Loucy (cell line): ENCODE measurements around the gene ARHGEF39.
"Not testable (repeated sequence)": the region's sequence is repeated elsewhere in the genome, so short reads cannot be mapped to it uniquely, and the experiment has no call there.

ENCODE experiments used
- CTCF ChIP-seq: fragments of 200-600 bp; sonication (generic); conservative IDR thresholded peaks from 2 replicates; pipeline ENCODE4 v1.5.1; 2014; ENCODE audit warnings: mild to moderate bottlenecking, antibody characterized with exemption, low read length
- EZH2phosphoT487 ChIP-seq: fragments of 200-600 bp; IDR thresholded peaks from 2 replicates; pipeline ENCODE4 v1.6.1; 2018; ENCODE audit warnings: antibody characterized with exemption, mild to moderate bottlenecking, moderate library complexity, borderline replicate concordance

DNA sequence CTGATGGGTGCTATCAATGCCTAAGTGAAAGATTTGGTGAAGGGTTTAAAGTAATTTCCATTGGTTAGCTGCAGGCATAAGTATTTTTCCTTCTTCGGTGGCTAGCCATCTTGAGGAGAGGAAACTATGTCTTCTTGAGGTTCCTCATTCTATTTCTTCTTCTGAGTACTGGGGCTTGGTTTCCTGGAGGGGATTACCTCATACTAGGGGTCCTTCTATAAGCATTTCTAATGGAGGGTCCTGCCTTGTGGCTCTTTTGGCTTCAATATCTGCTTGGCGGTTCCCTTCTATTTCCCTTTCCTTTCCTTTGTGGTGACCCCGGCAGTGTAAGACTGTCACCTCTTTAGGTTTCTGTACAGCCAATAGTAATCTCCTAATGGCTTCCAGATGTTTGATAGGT is 23.5 kb downstream of the ARHGEF39 start:
- not testable (repeated sequence) for TF ChIP-seq CTCF, EZH2phosphoT487
